H1 (cell line): ENCODE data around the gene PCDHGA1. TPM values are rescaled to one million over a fixed set of nuclear protein-coding genes. Genes with fewer than 3 reads are reported as not detected.

Experiments
- CTCF ChIA-PET: fragments of 300-600 bp; sonication (Branson Sonifier 250); formaldehyde crosslinking; loops from one replicate; lab custom pipeline; 2021; ENCODE audit not compliant: partially characterized antibody; lab: Charles Lee
- POLR2A ChIA-PET: fragments of 300-600 bp; sonication (Branson Sonifier 250); formaldehyde crosslinking; loops from one replicate; lab custom pipeline; 2021; ENCODE audit warnings: inconsistent platforms; ENCODE audit not compliant: partially characterized antibody; lab: Charles Lee
- DNase-seq, 2 experiments: peaks; one replicate each; pipeline versions ENCODE4 v3.0.0 to v3.0.0-alpha.2; 2010 to 2022; ENCODE audit warnings: low spot score in 2 of 2, low read depth in 1 of 2, mixed read lengths in 1 of 2
- FAIRE-seq: peaks from 2 replicates; lab custom pipeline; 2011; peaks lifted over from hg19 to GRCh38; lab: Jason Lieb, UNC
- H2AFZ ChIP-seq: 2 replicates; pipeline ENCODE4 v1.8.1; 2012; ENCODE audit warnings: low read length, inconsistent platforms
- H2AK5ac ChIP-seq: 2 replicates; pipeline ENCODE4 v1.6.1; 2013; ENCODE audit warnings: low read depth, low read length
- H2BK120ac ChIP-seq: replicated peaks from 2 replicates; pipeline ENCODE3; 2013; ENCODE audit warnings: low read depth, low read length, inconsistent platforms
- H2BK12ac ChIP-seq: 2 replicates; pipeline ENCODE4 v1.6.1; 2013; ENCODE audit warnings: low read depth, low read length
- H2BK15ac ChIP-seq: 2 replicates; pipeline ENCODE4 v1.6.1; 2013; ENCODE audit warnings: low read length
- H2BK20ac ChIP-seq: 2 replicates; pipeline ENCODE4 v1.6.1; 2013; ENCODE audit warnings: low read length
- H2BK5ac ChIP-seq: 2 replicates; pipeline ENCODE4 v1.6.1; 2013; ENCODE audit warnings: low read depth, low read length
- H3K14ac ChIP-seq: 2 replicates; pipeline ENCODE4 v1.6.1; 2013; ENCODE audit warnings: inconsistent platforms; ENCODE audit not compliant: insufficient read length
- H3K18ac ChIP-seq: 2 replicates; pipeline ENCODE4 v1.6.1; 2013; ENCODE audit warnings: low read length; ENCODE audit errors: extremely low read depth
- H3K23ac ChIP-seq: 2 replicates; pipeline ENCODE4 v1.6.1; 2013; ENCODE audit warnings: inconsistent platforms; ENCODE audit not compliant: insufficient read length
- H3K23me2 ChIP-seq: 2 replicates; pipeline ENCODE4 v1.6.1; 2013; ENCODE audit warnings: low read depth, low read length
- H3K27ac ChIP-seq: 2 replicates; pipeline ENCODE4 v1.6.1; 2011; ENCODE audit warnings: low read depth, low read length, inconsistent platforms
- H3K27me3 ChIP-seq, 4 experiments: replicated peaks in 1 of 4; 1 replicate in 1 of 4; 2 replicates in 3 of 4; pipeline versions ENCODE4 v1.6.1 to v1.8.1; 2011 to 2013; ENCODE audit warnings: low read length in 3 of 4, mild to moderate bottlenecking in 3 of 4, inconsistent platforms in 2 of 4, mixed read lengths in 2 of 4, moderate library complexity in 1 of 4; ENCODE audit not compliant: control insufficient read depth in 3 of 4, insufficient read depth in 3 of 4; ENCODE audit errors: extremely low read depth in 1 of 4
- H3K36me3 ChIP-seq, 4 experiments: 2 replicates each; pipeline versions ENCODE4 v1.6.1 to v1.8.1; 2011 to 2013; ENCODE audit warnings: mild to moderate bottlenecking in 4 of 4, low read length in 3 of 4, moderate library complexity in 2 of 4, control low read depth in 1 of 4, inconsistent platforms in 1 of 4; ENCODE audit not compliant: insufficient read depth in 4 of 4, control insufficient read depth in 2 of 4
- H3K4ac ChIP-seq: replicated peaks from 2 replicates; pipeline ENCODE3; 2013; ENCODE audit warnings: low read length, low read depth, mixed read lengths, inconsistent platforms; ENCODE audit not compliant: insufficient read length
- H3K4me1 ChIP-seq, 4 experiments: replicated peaks in 1 of 4; 1 replicate in 1 of 4; 2 replicates in 3 of 4; pipeline versions ENCODE4 v1.6.1 to v1.8.1; 2011 to 2013; ENCODE audit warnings: low read length in 3 of 4, inconsistent platforms in 2 of 4, mixed read lengths in 1 of 4; ENCODE audit not compliant: insufficient read depth in 4 of 4, control insufficient read depth in 3 of 4
- H3K4me2 ChIP-seq, 2 experiments: 2 replicates each; pipeline versions ENCODE4 v1.6.1 to v1.8.1; 2011 to 2013; ENCODE audit warnings: low read depth in 2 of 2, low read length in 2 of 2, control low read depth in 1 of 2, inconsistent platforms in 1 of 2, mild to moderate bottlenecking in 1 of 2; ENCODE audit not compliant: insufficient read depth in 1 of 2
- H3K4me3 ChIP-seq, 4 experiments: fragments of 200-600, 300-600 bp in 1 of 4; sonication (generic), shearing (Covaris generic), sonication (Bioruptor Twin) in 1 of 4; 2 replicates each; pipeline versions ENCODE4 v1.5.1 to v1.8.1; 2011 to 2016; ENCODE audit warnings: low read length in 4 of 4, low read depth in 3 of 4, control low read depth in 2 of 4, inconsistent platforms in 2 of 4, mild to moderate bottlenecking in 2 of 4, mixed read lengths in 1 of 4, moderate library complexity in 1 of 4; ENCODE audit not compliant: insufficient read depth in 2 of 4; ENCODE audit errors: extremely low read depth in 1 of 4
- H3K56ac ChIP-seq: replicated peaks from 2 replicates; pipeline ENCODE3; 2013; ENCODE audit warnings: low read depth, mild to moderate bottlenecking, mixed read lengths, low read length, inconsistent platforms; ENCODE audit not compliant: insufficient read length
- H3K79me1 ChIP-seq: 2 replicates; pipeline ENCODE4 v1.6.1; 2013; ENCODE audit warnings: low read depth, low read length, control low read depth
- H3K79me2 ChIP-seq, 2 experiments: 2 replicates each; pipeline versions ENCODE4 v1.6.1 to v1.8.1; 2012 to 2013; ENCODE audit warnings: low read length in 2 of 2, mild to moderate bottlenecking in 2 of 2, inconsistent platforms in 1 of 2; ENCODE audit not compliant: insufficient read depth in 2 of 2, control insufficient read depth in 1 of 2
- H3K9ac ChIP-seq, 4 experiments: replicated peaks in 1 of 4; 1 replicate in 1 of 4; 2 replicates in 3 of 4; pipeline versions ENCODE4 v1.6.1 to v1.8.1; 2011 to 2013; ENCODE audit warnings: low read depth in 3 of 4, low read length in 3 of 4, control low read depth in 2 of 4, mild to moderate bottlenecking in 2 of 4, moderate library complexity in 2 of 4, inconsistent platforms in 1 of 4; ENCODE audit errors: extremely low read depth in 1 of 4
- H3K9me3 ChIP-seq, 2 experiments: 2 replicates each; pipeline versions ENCODE4 v1.6.1 to v1.8.1; 2012 to 2013; ENCODE audit warnings: mild to moderate bottlenecking in 2 of 2, moderate library complexity in 2 of 2, control low read depth in 1 of 2, inconsistent platforms in 1 of 2, low read depth in 1 of 2, low read length in 1 of 2, mixed read lengths in 1 of 2; ENCODE audit not compliant: insufficient read depth in 2 of 2
- H4K20me1 ChIP-seq, 2 experiments: replicated peaks in 1 of 2; 2 replicates each; pipeline versions ENCODE3 to v1.8.1; 2011 to 2013; ENCODE audit warnings: inconsistent platforms in 2 of 2, low read length in 2 of 2, mild to moderate bottlenecking in 1 of 2; ENCODE audit not compliant: insufficient read depth in 2 of 2, control insufficient read depth in 1 of 2
- H4K5ac ChIP-seq: 2 replicates; pipeline ENCODE4 v1.6.1; 2013; ENCODE audit warnings: low read length, low read depth, mixed read lengths, inconsistent platforms; ENCODE audit not compliant: insufficient read length
- H4K8ac ChIP-seq: 2 replicates; pipeline ENCODE4 v1.8.0; 2013; ENCODE audit warnings: mild to moderate bottlenecking, moderate library complexity, low read length, inconsistent platforms; ENCODE audit not compliant: insufficient read depth; ENCODE audit errors: extremely low read depth
- H4K91ac ChIP-seq: replicated peaks from 2 replicates; pipeline ENCODE3; 2013; ENCODE audit warnings: low read length, mixed read lengths, inconsistent platforms; ENCODE audit not compliant: insufficient read length
- WGBS, 2 experiments: shearing (Covaris generic) in 1 of 2; methylation state at CpG; one replicate each; pipeline versions ENCODE4 v1.1.6 to v1.1.7; 2013 to 2015; ENCODE audit warnings: low lambda C conversion rate in 2 of 2, mixed read lengths in 2 of 2, inconsistent platforms in 1 of 2, low coverage in 1 of 2, missing lambda C conversion rate in 1 of 2; ENCODE audit not compliant: insufficient replicate concordance in 2 of 2, insufficient coverage in 1 of 2, insufficient read length in 1 of 2; ENCODE audit errors: extremely low coverage in 1 of 2, missing lambda C conversion rate in 1 of 2; 5-methylcytosine and 5-hydroxymethylcytosine counted together
- polyA plus RNA-seq, 7 experiments: library from polyadenylated mRNA; depleted of rRNA in 3 of 7; stranded (reverse) in 5 of 7; unstranded in 2 of 7; fragments of >200 nt in 5 of 7; fragments of 200-250 nt in 2 of 7; gene quantifications; 1 replicate in 5 of 7; 2 replicates in 1 of 7; 4 replicates in 1 of 7; pipeline versions ENCODE4 v1.2.1 to v1.2.3, GENCODE V29; 2011 to 2013; ENCODE audit warnings: missing spikeins in 2 of 7, mixed read lengths in 2 of 7
- total RNA-seq: library from RNA; stranded (reverse); fragmentation: NEBNext Ultra II Directional; extraction: Animal tissue kit (Norgen Biotek cat#: 25700); gene quantifications from 2 replicates; pipeline ENCODE4 v1.2.1, GENCODE V29; 2021

PCDHGA1 gene
- total and polyA plus RNA-seq, 2 of the 8 experiments (the other 6 are each of a cell fraction or from before 2014, with no cell fraction given): 0.57 to 0.89 TPM

- Histone ChIP-seq H2AK5ac (no peak overlapping the region), H2BK12ac (no peak overlapping the region), H3K9me3 (peaks cover 37 to 41% of the 10 kb centered on the region in 2 experiments), H3K27me3 (no peaks in the 10 kb centered on the region; a peak in 1 of 7 replicates), H3K18ac (no peak overlapping the region), H3K9ac (no peak overlapping the region), H4K5ac (no peak overlapping the region), H3K79me2 (no peaks in the 10 kb centered on the region), H2BK20ac (no peak overlapping the region), H2BK120ac (no peak overlapping the region), H4K91ac (no peak overlapping the region), H3K27ac (no peak overlapping the region), H2BK15ac (no peak overlapping the region), H4K20me1 (no peaks in the 10 kb centered on the region), H3K36me3 (peaks cover 0 to 14% (median 0%) of the 10 kb centered on the region in 4 experiments; a peak in 2 of 8 replicates), H3K4me3 (no peak overlapping the region), H3K4me1 (no peaks in the 10 kb centered on the region), H3K79me1 (no peaks in the 10 kb centered on the region), H3K14ac (no peak overlapping the region), H4K8ac (no peak overlapping the region), H3K4ac (no peak overlapping the region), H3K23ac (no peak overlapping the region), H2BK5ac (no peak overlapping the region), H3K4me2 (no peak overlapping the region), H2AFZ (no peak overlapping the region), H3K56ac (no peak overlapping the region), H3K23me2 (no peaks in the 10 kb centered on the region; the same call in 1 of the 2 replicates)
- 91% methylated on average over 43 of the region's 43 CpGs; no CpG with 5 or more reads in 1 of the 2 experiments for WGBS, 2 experiments
- DNase-seq (no peak), FAIRE-seq (no peak)
- POLR2A ChIA-PET: no interaction called here
- CTCF ChIA-PET: no interaction called here
Measured at GRCh38 chr5:141384471-141385267, 54.4 kb downstream of the PCDHGA1 start.
